Measurements from ENCODE around the gene HK2.

- no peak for TF ChIP-seq CTCF (IDR thresholded peaks at IDR 0.05; ENCODE audit: insufficient read depth, low read length)
- TF ChIP-seq POLR2AphosphoS5 (IDR thresholded peaks at IDR 0.05; ENCODE audit: low read depth) = no peak
These were observed 91.4 kb downstream of the HK2 start for GRCh38 chr2:74925361-74925786.
